Stimulated activated CD4-positive, alpha-beta T cell treated with anti-CD3 and anti-CD28 coated beads, Interleukin-1b, Interleukin-23, amount 100 ng/mL, for 48 hours (primary cell): ENCODE data around the gene LYZ.
"Not testable (repeated sequence)": the region's sequence is repeated elsewhere in the genome, so short reads cannot be mapped to it uniquely, and the experiment has no call there.

Experiments used
- DNase-seq: peaks from one replicate; pipeline ENCODE4 v3.0.0-alpha.2; 2020

The LYZ gene

GRCh38 chr12:69348162-69348938, at the start of gene LYZ:
LYZ (plus strand) TSS chr12:69348381; CDS start chr12:69348409, 28 bp downstream.
- DNase-seq, result no peak

- no peak for DNase-seq
These were observed 49.2 kb upstream of the LYZ start for GRCh38 chr12:69298947-69299346.

GRCh38 chr12:69304284-69304683, 43.9 kb upstream of the LYZ start:
- no peak for DNase-seq

- no peak for DNase-seq
These were observed 38.7 kb upstream of the LYZ start for GRCh38 chr12:69309461-69309860.

- no peak for DNase-seq
These were observed 35.0 kb upstream of the LYZ start for GRCh38 chr12:69313209-69313608.

- DNase-seq, result not testable (repeated sequence)
These were observed 31.4 kb upstream of the LYZ start for GRCh38 chr12:69316784-69317183.

GRCh38 chr12:69317233-69317632, 30.9 kb upstream of the LYZ start:
- DNase-seq, result not testable (repeated sequence)

GRCh38 chr12:69318225-69318624, 30.0 kb upstream of the LYZ start:
- DNase-seq, result no peak

GRCh38 chr12:69321351-69321750, 26.8 kb upstream of the LYZ start:
- no peak for DNase-seq

- DNase-seq, result no peak
These were observed 23.2 kb upstream of the LYZ start for GRCh38 chr12:69324797-69325466.

- DNase-seq, result no peak
These were observed 19.8 kb upstream of the LYZ start for GRCh38 chr12:69328426-69328825.

GRCh38 chr12:69329669-69330428, 18.3 kb upstream of the LYZ start:
- peak; percentile 14 for DNase-seq

GRCh38 chr12:69330475-69331473, 17.4 kb upstream of the LYZ start:
- peak; percentile 54 for DNase-seq

GRCh38 chr12:69331519-69331908, 16.7 kb upstream of the LYZ start:
- DNase-seq, result no peak

GRCh38 chr12:69331909-69332684, 16.1 kb upstream of the LYZ start:
- DNase-seq, result no peak

- no peak for DNase-seq
These were observed 15.3 kb upstream of the LYZ start for GRCh38 chr12:69332815-69333358.

GRCh38 chr12:69334158-69334557, 14.0 kb upstream of the LYZ start:
- DNase-seq, result no peak

GRCh38 chr12:69337311-69338090, 10.7 kb upstream of the LYZ start:
- no peak for DNase-seq

- DNase-seq, result no peak
These were observed 9.9 kb upstream of the LYZ start for GRCh38 chr12:69338120-69338859.

- no peak for DNase-seq
These were observed 9.2 kb upstream of the LYZ start for GRCh38 chr12:69338936-69339335.
